Astrocyte (in vitro differentiated cells and primary cell): ENCODE data around the gene TAGLN2. TPM values are rescaled to one million over a fixed set of nuclear protein-coding genes. Genes with fewer than 3 reads are reported as not detected.

Source experiments
- DNase-seq: peaks from one replicate; pipeline ENCODE4 v3.0.0-alpha.2; 2010; ENCODE audit warnings: low read depth
- FAIRE-seq: peaks from 2 replicates; lab custom pipeline; 2011; peaks lifted over from hg19 to GRCh38; lab: Jason Lieb, UNC
- H2AFZ ChIP-seq: 2 replicates; pipeline ENCODE4 v1.6.0; 2012; ENCODE audit warnings: low read depth, low read length, inconsistent platforms
- H3K27ac ChIP-seq: 2 replicates; pipeline ENCODE4 v1.5.1; 2011; ENCODE audit warnings: low read depth, low read length, inconsistent platforms
- H3K27me3 ChIP-seq: 2 replicates; pipeline ENCODE4 v1.6.0; 2011; ENCODE audit warnings: low read length, inconsistent platforms; ENCODE audit not compliant: insufficient read depth
- H3K36me3 ChIP-seq: 2 replicates; pipeline ENCODE4 v1.5.1; 2011; ENCODE audit warnings: low read length, inconsistent platforms; ENCODE audit not compliant: insufficient read depth
- H3K4me1 ChIP-seq: 2 replicates; pipeline ENCODE4 v1.5.1; 2011; ENCODE audit warnings: low read length, inconsistent platforms; ENCODE audit not compliant: insufficient read depth
- H3K4me2 ChIP-seq: 2 replicates; pipeline ENCODE4 v1.6.0; 2012; ENCODE audit warnings: low read length, inconsistent platforms
- H3K4me3 ChIP-seq: 2 replicates; pipeline ENCODE4 v1.5.1; 2011; ENCODE audit warnings: low read depth, mild to moderate bottlenecking, low read length, inconsistent platforms; ENCODE audit not compliant: insufficient read depth
- H3K79me2 ChIP-seq: 2 replicates; pipeline ENCODE4 v1.6.0; 2012; ENCODE audit warnings: mild to moderate bottlenecking, low read length, inconsistent platforms; ENCODE audit not compliant: insufficient read depth
- H3K9ac ChIP-seq: 2 replicates; pipeline ENCODE4 v1.6.0; 2012; ENCODE audit warnings: mild to moderate bottlenecking, low read length, inconsistent platforms
- H3K9me3 ChIP-seq: 2 replicates; pipeline ENCODE4 v1.5.1; 2012; ENCODE audit warnings: low read depth, mild to moderate bottlenecking, low read length, inconsistent platforms; ENCODE audit not compliant: insufficient read depth
- H4K20me1 ChIP-seq: 2 replicates; pipeline ENCODE4 v1.6.0; 2012; ENCODE audit warnings: low read length, inconsistent platforms; ENCODE audit not compliant: insufficient read depth
- H3K27ac Mint-ChIP-seq: one replicate; pipeline ENCODE4 v1.8.0; 2021; ENCODE audit warnings: mild to moderate bottlenecking, mixed read lengths; ENCODE audit not compliant: unreplicated experiment
- H3K27me3 Mint-ChIP-seq: one replicate; pipeline ENCODE4 v1.8.0; 2021; ENCODE audit warnings: low read depth, mixed read lengths; ENCODE audit not compliant: unreplicated experiment
- H3K36me3 Mint-ChIP-seq: one replicate; pipeline ENCODE4 v1.8.0; 2021; ENCODE audit warnings: low read depth, mixed read lengths; ENCODE audit not compliant: unreplicated experiment
- H3K4me1 Mint-ChIP-seq: one replicate; pipeline ENCODE4 v1.8.0; 2021; ENCODE audit warnings: low read depth, mixed read lengths; ENCODE audit not compliant: unreplicated experiment
- H3K4me3 Mint-ChIP-seq: one replicate; pipeline ENCODE4 v1.8.0; 2021; ENCODE audit warnings: mild to moderate bottlenecking, moderate library complexity, mixed read lengths; ENCODE audit not compliant: unreplicated experiment
- H3K9me3 Mint-ChIP-seq: one replicate; pipeline ENCODE4 v1.8.0; 2021; ENCODE audit warnings: mild to moderate bottlenecking, mixed read lengths; ENCODE audit not compliant: unreplicated experiment
- EZH2 ChIP-seq: IDR thresholded peaks from 2 replicates; pipeline ENCODE4 v1.6.1; 2012; ENCODE audit warnings: mild to moderate bottlenecking, low read length, inconsistent platforms; ENCODE audit not compliant: insufficient read depth
- total RNA-seq: library from RNA; stranded (reverse); gene quantifications from 2 replicates; pipeline ENCODE4 v1.2.1, GENCODE V29; 2021
- TF ChIP-seq, protein P1 (sequence below): IDR thresholded peaks from 2 replicates; pipeline ENCODE4 v1.5.1; 2011; ENCODE audit warnings: low read depth, mild to moderate bottlenecking, inconsistent platforms, low read length, moderate library complexity; ENCODE audit not compliant: insufficient read depth

TAGLN2 gene
- total RNA-seq, 1 donor from 2014 or later, result 688 TPM

DNA sequence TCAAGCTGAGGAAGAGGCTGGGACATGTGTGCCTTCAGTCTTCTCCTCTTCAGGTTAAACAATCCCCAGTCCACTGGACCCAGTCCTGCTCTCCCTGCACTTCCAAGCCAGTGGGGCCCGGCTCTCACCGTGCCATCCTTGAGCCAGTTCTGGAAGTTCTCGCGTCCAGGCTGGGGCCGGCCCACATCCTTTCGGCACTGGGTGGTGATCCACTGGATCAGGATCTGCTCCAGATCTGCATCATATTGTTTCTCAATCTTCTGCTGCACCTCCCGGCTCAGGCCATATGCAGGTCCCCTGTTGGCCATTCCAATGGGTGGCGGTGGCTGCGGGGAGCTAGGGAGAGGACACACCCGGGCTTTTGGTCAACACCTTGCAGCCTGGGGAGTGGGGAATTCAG is 5.1 kb downstream of the TAGLN2 start:
- Histone ChIP-seq H3K9ac (peak overlapping the region; percentile 99), H3K27ac (no peak overlapping the region), H3K4me1 (peaks cover 65% of the 10 kb centered on the region), H4K20me1 (peaks cover 71% of the 10 kb centered on the region), H2AFZ (no peak overlapping the region), H3K27me3 (no peaks in the 10 kb centered on the region), H3K36me3 (peaks cover 32% of the 10 kb centered on the region), H3K4me2 (no peak overlapping the region), H3K4me3 (no peak overlapping the region), H3K79me2 (peaks cover 75% of the 10 kb centered on the region), H3K9me3 (no peaks in the 10 kb centered on the region)
- Mint-ChIP-seq H3K9me3 (no peaks in the 10 kb centered on the region), H3K36me3 (peaks cover 26% of the 10 kb centered on the region), H3K4me1 (peaks cover 63% of the 10 kb centered on the region), H3K27ac (no peak overlapping the region), H3K27me3 (no peaks in the 10 kb centered on the region), H3K4me3 (no peak overlapping the region)
- FAIRE-seq (no peak), DNase-seq (no peak)
- TF ChIP-seq EZH2, result no peak
- TF ChIP-seq, protein P1, sequence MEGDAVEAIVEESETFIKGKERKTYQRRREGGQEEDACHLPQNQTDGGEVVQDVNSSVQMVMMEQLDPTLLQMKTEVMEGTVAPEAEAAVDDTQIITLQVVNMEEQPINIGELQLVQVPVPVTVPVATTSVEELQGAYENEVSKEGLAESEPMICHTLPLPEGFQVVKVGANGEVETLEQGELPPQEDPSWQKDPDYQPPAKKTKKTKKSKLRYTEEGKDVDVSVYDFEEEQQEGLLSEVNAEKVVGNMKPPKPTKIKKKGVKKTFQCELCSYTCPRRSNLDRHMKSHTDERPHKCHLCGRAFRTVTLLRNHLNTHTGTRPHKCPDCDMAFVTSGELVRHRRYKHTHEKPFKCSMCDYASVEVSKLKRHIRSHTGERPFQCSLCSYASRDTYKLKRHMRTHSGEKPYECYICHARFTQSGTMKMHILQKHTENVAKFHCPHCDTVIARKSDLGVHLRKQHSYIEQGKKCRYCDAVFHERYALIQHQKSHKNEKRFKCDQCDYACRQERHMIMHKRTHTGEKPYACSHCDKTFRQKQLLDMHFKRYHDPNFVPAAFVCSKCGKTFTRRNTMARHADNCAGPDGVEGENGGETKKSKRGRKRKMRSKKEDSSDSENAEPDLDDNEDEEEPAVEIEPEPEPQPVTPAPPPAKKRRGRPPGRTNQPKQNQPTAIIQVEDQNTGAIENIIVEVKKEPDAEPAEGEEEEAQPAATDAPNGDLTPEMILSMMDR, result no peak

DNA sequence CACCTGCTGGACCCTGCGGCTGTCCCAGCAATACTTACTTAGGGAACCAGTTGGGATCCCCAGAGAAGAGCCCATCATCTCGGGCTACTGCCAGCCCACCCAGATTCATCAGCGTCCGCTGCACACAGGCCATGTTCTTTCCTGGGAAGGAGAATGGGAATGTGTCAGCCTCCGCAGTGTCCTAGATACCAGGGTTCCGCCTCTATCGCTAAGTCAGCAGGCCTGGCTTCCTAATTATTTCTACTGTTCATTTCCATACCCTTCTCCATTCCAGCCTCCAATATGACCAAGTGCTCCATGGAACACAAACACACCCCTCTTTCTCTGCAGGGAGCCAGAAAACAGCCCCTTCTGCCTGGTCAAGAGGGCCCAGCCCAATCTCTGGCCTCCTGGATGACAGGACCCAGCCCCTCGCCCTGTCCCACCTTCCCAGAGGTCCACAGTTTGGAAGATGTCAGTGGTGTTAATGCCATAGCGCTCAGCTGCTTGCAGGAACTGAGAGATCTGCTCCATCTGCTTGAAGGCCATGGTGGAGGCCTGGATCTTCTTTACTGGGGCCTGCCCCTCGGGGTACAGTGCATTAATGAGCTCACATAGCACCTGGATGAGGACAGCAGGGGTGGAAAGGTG is 6.0 kb downstream of the TAGLN2 start:
- peaks cover 26% of the 10 kb centered on the region for H3K36me3 Mint-ChIP-seq

More for the DNA sequence above, 6.0 kb downstream of the TAGLN2 start:
- FAIRE-seq, result no peak
- no peaks in the 10 kb centered on the region for H3K27me3 ChIP-seq
- peaks cover 65% of the 10 kb centered on the region for H3K4me1 ChIP-seq
- peaks cover 69% of the 10 kb centered on the region for H3K4me1 Mint-ChIP-seq
- no peak overlapping the region for H3K4me3 ChIP-seq
- H3K4me3 Mint-ChIP-seq, result no peak overlapping the region
- no peaks in the 10 kb centered on the region for H3K9me3 Mint-ChIP-seq
- peaks cover 32% of the 10 kb centered on the region for H3K36me3 ChIP-seq
- no peak overlapping the region for H3K27ac Mint-ChIP-seq
- peaks cover 66% of the 10 kb centered on the region for H4K20me1 ChIP-seq
- no peak overlapping the region for H3K9ac ChIP-seq
- no peak overlapping the region for H2AFZ ChIP-seq
- no peak for TF ChIP-seq EZH2
- TF ChIP-seq, protein P1, result no peak
- H3K79me2 ChIP-seq, result peaks cover 66% of the 10 kb centered on the region
- H3K27me3 Mint-ChIP-seq, result no peaks in the 10 kb centered on the region
- DNase-seq, result no peak
- no peak overlapping the region for H3K4me2 ChIP-seq
- no peaks in the 10 kb centered on the region for H3K9me3 ChIP-seq
- H3K27ac ChIP-seq, result no peak overlapping the region
